Neural cell (in vitro differentiated cells): ENCODE results near the gene REXO1. TPM values are rescaled to one million over a fixed set of nuclear protein-coding genes. Genes with fewer than 3 reads are reported as not detected.

Experiments
- H2AFZ ChIP-seq: fragments of 200-600, 300-800 bp; sonication (generic), shearing (Covaris generic); 2 replicates; pipeline ENCODE4 v1.6.0; 2014; ENCODE audit warnings: low read depth, mild to moderate bottlenecking, antibody characterized with exemption, low read length, moderate library complexity
- H3F3A ChIP-seq: fragments of 200-600 bp; shearing (Covaris generic); 2 replicates; pipeline ENCODE4 v1.6.1; 2016; ENCODE audit warnings: mild to moderate bottlenecking, moderate library complexity, mixed read lengths, antibody characterized with exemption, low read length; ENCODE audit not compliant: insufficient read depth, poor library complexity, severe bottlenecking
- H3K27ac ChIP-seq: fragments of 200-600, 300-800 bp; sonication (generic), shearing (Covaris generic); 2 replicates; pipeline ENCODE4 v1.5.1; 2014; ENCODE audit warnings: mild to moderate bottlenecking, low read length, moderate library complexity
- H3K27me3 ChIP-seq: fragments of 300-800, 200-600 bp; sonication (generic), shearing (Covaris generic); 2 replicates; pipeline ENCODE4 v1.6.0; 2014; ENCODE audit warnings: mild to moderate bottlenecking, low read depth, low read length, moderate library complexity; ENCODE audit not compliant: insufficient read depth
- H3K36me3 ChIP-seq: fragments of 300-800, 200-600 bp; sonication (generic), shearing (Covaris generic); 2 replicates; pipeline ENCODE4 v1.5.1; 2014; ENCODE audit warnings: mild to moderate bottlenecking, antibody characterized with exemption, low read length, moderate library complexity; ENCODE audit not compliant: insufficient read depth
- H3K4me2 ChIP-seq: fragments of 300-800, 200-600 bp; sonication (generic), shearing (Covaris generic); 2 replicates; pipeline ENCODE4 v1.6.0; 2014; ENCODE audit warnings: mild to moderate bottlenecking, low read length
- H3K4me3 ChIP-seq: fragments of 300-800, 200-600 bp; sonication (generic), shearing (Covaris generic); 2 replicates; pipeline ENCODE4 v1.5.1; 2014; ENCODE audit warnings: mild to moderate bottlenecking, low read length, moderate library complexity
- H3K79me2 ChIP-seq: fragments of 200-600 bp; shearing (Covaris generic); replicated peaks from 2 replicates; pipeline ENCODE4 v1.6.0; 2014; ENCODE audit warnings: mild to moderate bottlenecking, low read length, moderate library complexity; ENCODE audit not compliant: insufficient read depth
- H3K9ac ChIP-seq: fragments of 300-800, 200-600 bp; sonication (generic), shearing (Covaris generic); 2 replicates; pipeline ENCODE4 v1.6.1; 2016; ENCODE audit warnings: mild to moderate bottlenecking, low read length, mixed read lengths
- H3K9me2 ChIP-seq: fragments of 200-600 bp; shearing (Covaris generic); 2 replicates; pipeline ENCODE4 v1.6.1; 2016; ENCODE audit warnings: mild to moderate bottlenecking, low read length, mixed read lengths; ENCODE audit not compliant: insufficient read depth
- H3K9me3 ChIP-seq: fragments of 200-600, 300-800 bp; sonication (generic), shearing (Covaris generic); 2 replicates; pipeline ENCODE4 v1.6.1; 2016; ENCODE audit warnings: mild to moderate bottlenecking, mixed run types, low read length, moderate library complexity, mixed read lengths
- H4K20me1 ChIP-seq: fragments of 200-600 bp; shearing (Covaris generic); 2 replicates; pipeline ENCODE4 v1.6.1; 2016; ENCODE audit warnings: mild to moderate bottlenecking, mixed run types; ENCODE audit not compliant: insufficient read depth
- CTCF ChIP-seq: fragments of 450-650 bp; IDR thresholded peaks from 2 replicates; pipeline ENCODE4 v1.5.1; 2014; ENCODE audit warnings: antibody characterized with exemption, mild to moderate bottlenecking, moderate library complexity; ENCODE audit not compliant: poor library complexity, severe bottlenecking
- EP300 ChIP-seq: fragments of 450-650 bp; conservative IDR thresholded peaks from 2 replicates; pipeline ENCODE4 v1.6.1; 2014; ENCODE audit warnings: antibody characterized with exemption, mild to moderate bottlenecking, moderate library complexity; ENCODE audit not compliant: poor library complexity, severe bottlenecking
- EZH2 ChIP-seq: fragments of 200-600, 300-800 bp; shearing (Covaris generic), sonication (generic); IDR thresholded peaks from 2 replicates; pipeline ENCODE4 v1.6.1; 2014; ENCODE audit warnings: antibody characterized with exemption, low read length, borderline replicate concordance, mild to moderate bottlenecking; ENCODE audit not compliant: insufficient read depth, poor library complexity, severe bottlenecking
- MXI1 ChIP-seq: fragments of 450-650 bp; conservative IDR thresholded peaks from 2 replicates; pipeline ENCODE4 v1.6.1; 2014; ENCODE audit warnings: antibody characterized with exemption, mild to moderate bottlenecking; ENCODE audit not compliant: poor library complexity, severe bottlenecking
- POLR2AphosphoS5 ChIP-seq: IDR thresholded peaks from 2 replicates; pipeline ENCODE4 v1.6.1; 2012
- RAD21 ChIP-seq: fragments of 450-650 bp; conservative IDR thresholded peaks from 2 replicates; pipeline ENCODE4 v1.6.1; 2014; ENCODE audit warnings: antibody characterized with exemption, mild to moderate bottlenecking, moderate library complexity
- REST ChIP-seq: IDR thresholded peaks from 2 replicates; pipeline ENCODE4 v1.6.1; 2012; ENCODE audit warnings: borderline replicate concordance
- SMC3 ChIP-seq: fragments of 450-650 bp; conservative IDR thresholded peaks from 2 replicates; pipeline ENCODE4 v1.6.1; 2014; ENCODE audit warnings: antibody characterized with exemption, mild to moderate bottlenecking, moderate library complexity; ENCODE audit not compliant: poor library complexity
- TAF1 ChIP-seq: IDR thresholded peaks from 2 replicates; pipeline ENCODE4 v1.6.1; 2012; ENCODE audit warnings: low read depth
- polyA plus RNA-seq: library from polyadenylated mRNA; depleted of rRNA; stranded (reverse); fragments of >200 nt; gene quantifications from 2 replicates; pipeline ENCODE4 v1.2.3, GENCODE V29; 2014

The REXO1 gene
- polyA plus RNA-seq, 1 donor from 2014 or later: 9.2 TPM

GRCh38 chr19:1858412-1859081 lies 10.3 kb upstream of the REXO1 start:
- Histone ChIP-seq H3K4me3 (no peak overlapping the region), H3K27me3 (peaks cover 26% of the 10 kb centered on the region), H3K9ac (no peak overlapping the region), H4K20me1 (no peaks in the 10 kb centered on the region), H3K36me3 (no peaks in the 10 kb centered on the region), H3F3A (no peaks in the 10 kb centered on the region), H3K4me2 (no peak overlapping the region), H2AFZ (no peak overlapping the region), H3K27ac (no peak overlapping the region), H3K79me2 (no peaks in the 10 kb centered on the region), H3K9me2 (no peaks in the 10 kb centered on the region), H3K9me3 (no peaks in the 10 kb centered on the region)
- TF ChIP-seq MXI1 (no peak), SMC3 (no peak), EZH2 (no peak), CTCF (no peak), RAD21 (no peak), EP300 (no peak), TAF1 (no peak), POLR2AphosphoS5 (no peak), REST (no peak)

GRCh38 chr19:1857648-1858326 lies 9.5 kb upstream of the REXO1 start:
- Histone ChIP-seq H3K9ac (peak overlapping the region; percentile 16), H3K27me3 (peaks cover 26% of the 10 kb centered on the region), H3K36me3 (no peaks in the 10 kb centered on the region), H2AFZ (no peak overlapping the region), H4K20me1 (no peaks in the 10 kb centered on the region), H3K4me3 (no peak overlapping the region), H3K4me2 (no peak overlapping the region), H3K9me3 (no peaks in the 10 kb centered on the region), H3F3A (no peaks in the 10 kb centered on the region), H3K27ac (no peak overlapping the region), H3K9me2 (no peaks in the 10 kb centered on the region), H3K79me2 (no peaks in the 10 kb centered on the region)
- TF ChIP-seq REST (no peak), POLR2AphosphoS5 (no peak), EP300 (no peak), EZH2 (no peak), MXI1 (no peak), SMC3 (no peak), TAF1 (no peak), CTCF (no peak)
